Embryonic facial prominence (tissue), 1 donor: ENCODE measurements around the gene ADH1B.
"Not testable (repeated sequence)": the region's sequence is repeated elsewhere in the genome, so short reads cannot be mapped to it uniquely, and the experiment has no call there.

Experiments used
- DNase-seq: peaks from one replicate; pipeline ENCODE4 v3.0.0-alpha.2; 2016; ENCODE audit errors: extremely low spot score

The ADH1B gene

DNA sequence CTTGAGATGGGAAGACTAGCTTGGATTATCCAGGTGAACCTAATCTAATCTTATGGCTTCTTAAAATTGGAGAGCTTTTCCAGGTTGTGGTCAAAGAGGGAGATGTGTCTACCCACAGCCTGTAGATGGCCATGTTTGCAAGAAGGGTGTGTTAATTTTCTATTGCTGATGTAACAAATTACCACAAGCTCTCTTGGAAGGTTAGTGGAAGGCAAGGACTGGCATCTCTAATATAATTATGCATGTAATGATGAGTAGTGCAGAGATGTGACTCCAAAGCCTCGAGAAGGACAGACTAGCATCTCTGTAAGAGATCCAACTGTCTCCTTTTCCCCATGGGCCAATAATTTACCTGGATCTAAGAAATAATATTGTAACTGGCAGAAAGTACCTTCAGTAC is 3.2 kb upstream of the ADH1B start:
- DNase-seq, result no peak

- no peak for DNase-seq
Observed at GRCh38 chr4:99323756-99324155, 2.6 kb upstream of the ADH1B start.

DNA sequence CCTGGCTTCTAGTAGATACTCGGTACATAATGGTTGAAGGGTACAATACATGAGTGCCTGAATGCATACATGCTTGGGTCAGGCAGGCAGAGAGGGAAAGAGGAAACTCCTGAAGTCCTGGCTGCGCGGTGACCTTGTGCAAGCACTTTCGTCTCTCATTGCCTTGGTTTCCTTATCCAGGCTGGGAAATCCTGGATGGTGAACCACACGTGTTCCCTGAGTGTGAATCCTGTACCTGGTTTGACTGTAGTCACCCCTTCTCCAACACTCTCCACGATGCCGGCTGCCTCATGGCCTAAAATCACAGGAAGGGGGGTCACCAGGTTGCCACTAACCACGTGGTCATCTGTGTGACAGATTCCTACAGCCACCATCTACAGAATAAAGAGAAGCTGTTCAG is 3.4 kb downstream of the ADH1B start:
- DNase-seq, result not testable (repeated sequence)

- no peak for DNase-seq
Observed at GRCh38 chr4:99317354-99317753, 3.8 kb downstream of the ADH1B start.

DNA sequence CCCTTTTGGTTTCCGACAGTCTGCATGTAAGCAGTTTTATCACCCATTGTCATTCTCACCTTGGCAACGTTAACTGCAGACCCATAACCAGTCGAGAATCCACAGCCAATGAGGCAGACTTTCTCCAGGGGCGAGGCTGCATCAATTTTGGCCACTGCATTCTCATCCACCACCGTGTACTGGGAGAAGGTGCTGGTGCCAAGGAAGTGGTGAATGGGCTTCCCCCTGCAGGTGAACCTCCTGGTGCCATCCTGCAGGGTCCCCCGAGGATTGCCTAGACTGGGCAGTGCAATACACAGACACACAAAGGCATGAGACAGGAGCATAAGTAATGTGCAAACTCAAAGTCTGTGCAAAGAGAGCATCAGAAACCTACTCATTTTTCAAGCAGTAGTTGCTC is 5.4 kb downstream of the ADH1B start:
- DNase-seq, result no peak

- DNase-seq, result no peak
Observed at GRCh38 chr4:99314211-99314610, 7.0 kb downstream of the ADH1B start.

DNA sequence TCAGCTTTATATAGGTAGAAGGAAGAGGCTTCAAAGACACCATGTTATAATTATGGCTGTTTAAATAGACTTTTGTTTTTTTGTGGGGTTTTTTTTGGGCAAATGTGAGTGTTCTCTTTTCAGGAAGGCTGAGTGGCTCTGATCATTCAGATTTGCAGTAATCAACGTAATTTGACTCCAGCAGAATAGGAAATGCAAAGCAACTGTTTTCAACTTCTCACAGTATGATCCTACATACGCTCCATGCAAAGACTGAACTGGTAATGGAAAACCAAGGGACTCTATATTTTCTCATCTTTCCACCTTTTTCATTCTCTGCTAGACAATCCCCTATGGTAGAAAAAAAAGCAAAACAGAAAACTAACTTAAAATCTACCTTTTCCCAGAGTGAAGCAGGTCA is 10.8 kb downstream of the ADH1B start:
- no peak for DNase-seq

- no peak for DNase-seq
Observed at GRCh38 chr4:99305638-99306400, 15.4 kb downstream of the ADH1B start.

DNA sequence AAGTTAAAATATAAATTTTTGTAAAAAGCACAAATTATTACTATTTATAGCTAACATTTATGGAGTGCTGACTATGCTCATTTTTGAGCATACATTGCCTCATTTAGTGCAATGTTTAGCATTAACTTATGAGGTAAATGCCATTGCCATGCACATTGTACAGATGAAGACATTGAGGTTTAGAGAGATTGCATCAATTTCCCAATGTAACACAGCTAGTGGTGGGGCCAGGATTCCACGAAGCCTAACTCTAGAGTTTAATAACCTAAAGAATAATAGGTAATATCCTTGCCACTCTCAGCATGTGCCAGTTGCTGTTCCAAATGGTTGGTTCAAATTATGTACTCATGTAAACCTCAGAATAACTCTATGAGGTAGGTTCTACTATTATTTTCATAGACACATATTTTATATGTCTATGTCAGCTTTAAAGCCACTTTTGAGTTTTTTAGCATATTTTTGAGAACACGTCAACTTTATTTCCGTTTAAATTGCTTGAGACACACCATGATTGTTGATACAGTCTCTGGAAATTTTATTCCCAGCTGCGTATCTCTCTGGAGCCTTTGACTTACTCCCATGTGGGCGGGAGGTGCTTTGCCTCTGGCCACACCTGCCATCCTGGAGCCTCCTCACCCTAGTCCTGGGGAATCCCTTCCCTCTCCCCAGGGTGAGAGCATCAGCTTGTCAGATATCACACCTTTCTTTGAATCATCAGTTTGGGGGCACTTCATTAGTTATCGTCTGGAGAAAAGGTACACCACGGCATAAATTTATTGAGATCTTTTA is 19.6 kb downstream of the ADH1B start:
- DNase-seq, result no peak

GRCh38 chr4:99300934-99301333 is 20.3 kb downstream of the ADH1B start:
- peak; percentile 59 for DNase-seq

DNA sequence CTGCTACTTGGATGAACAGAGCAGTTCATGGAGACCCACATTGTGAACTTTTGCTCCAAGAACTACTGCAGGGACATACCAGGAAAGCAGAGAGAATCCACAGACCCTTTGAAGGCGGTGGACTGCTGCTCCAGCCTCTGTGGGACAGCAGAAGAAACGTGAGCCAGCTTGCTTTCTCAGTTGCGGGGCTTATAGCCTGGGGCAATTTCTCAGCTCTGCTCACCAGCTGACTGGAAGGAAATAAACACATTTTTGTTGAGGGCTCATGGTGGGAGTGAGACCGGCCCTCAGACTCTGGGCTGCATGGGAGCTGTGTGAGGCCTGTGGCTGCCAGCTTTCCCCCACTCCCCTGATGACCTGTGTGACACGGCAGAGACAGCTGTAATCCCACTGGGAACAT is 27.8 kb downstream of the ADH1B start:
- no peak for DNase-seq

DNA sequence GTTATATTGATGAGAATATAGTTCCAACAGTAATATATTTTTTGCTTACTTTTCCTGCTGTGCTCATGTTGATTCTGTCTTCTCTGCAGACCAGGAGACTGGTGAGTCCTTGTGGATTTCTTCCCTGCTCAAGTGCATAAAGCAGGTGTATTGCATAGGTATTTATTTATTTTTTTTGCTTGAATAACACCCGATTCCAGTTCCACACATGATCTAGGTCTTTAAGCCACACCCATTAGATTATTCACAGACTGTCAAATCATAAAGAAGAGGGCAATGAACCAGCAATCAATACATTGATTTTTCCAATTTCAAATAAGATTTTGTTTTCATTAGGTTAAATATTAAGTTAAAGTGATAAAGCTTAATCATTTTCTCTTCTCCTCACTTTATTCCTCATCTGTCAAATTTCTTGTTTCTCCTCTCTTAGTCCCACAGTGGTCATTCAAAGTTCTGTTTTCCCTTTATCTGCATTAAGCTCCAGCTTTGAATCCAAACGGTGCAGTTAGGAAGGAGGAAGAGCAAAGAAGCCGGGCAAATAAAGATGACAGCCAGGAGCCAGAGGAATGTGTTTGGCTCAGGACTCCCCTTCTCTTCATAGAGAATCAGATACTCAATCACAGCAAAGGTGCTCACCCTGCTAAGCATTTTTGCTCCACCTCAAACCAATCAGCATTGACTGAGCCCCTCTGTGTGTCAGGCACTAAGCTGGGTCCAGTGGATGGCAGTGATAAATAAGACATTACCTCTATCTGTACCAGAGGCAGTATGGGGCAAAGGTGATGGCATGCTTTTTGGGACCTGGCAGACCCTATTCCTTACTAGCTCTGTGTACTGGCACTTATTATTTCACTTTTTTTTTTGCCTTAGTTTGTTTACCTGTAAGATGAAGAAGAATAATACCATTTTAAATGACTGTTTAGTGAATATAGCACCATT is 30.1 kb downstream of the ADH1B start, which contains the start of gene ADH1A:
ADH1A (minus strand) TSS at position 138 of the 939 bp plus-strand sequence; CDS start at position 67, 71 bp downstream.
- no peak for DNase-seq

DNA sequence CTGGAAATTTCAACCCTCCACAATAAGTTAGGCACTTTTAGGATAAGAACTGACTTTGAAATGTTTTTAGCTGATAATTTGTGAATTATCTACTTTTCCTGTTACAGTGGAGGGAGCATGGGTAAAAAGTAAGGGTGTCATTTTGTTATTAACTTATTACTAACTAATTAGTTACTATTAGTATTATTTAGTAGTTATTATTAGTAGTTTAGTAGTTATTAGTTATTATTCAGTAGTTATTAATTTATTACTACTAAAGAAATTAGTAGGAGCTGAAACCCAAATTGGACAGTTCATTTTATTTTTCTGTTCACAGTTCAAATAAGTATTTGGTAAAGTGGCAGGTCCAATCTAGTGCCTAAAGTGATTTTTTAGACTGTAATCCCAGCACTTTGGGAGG is 35.8 kb downstream of the ADH1B start:
- no peak for DNase-seq

GRCh38 chr4:99282731-99283130 is 38.5 kb downstream of the ADH1B start:
- no peak for DNase-seq

GRCh38 chr4:99281261-99281660 is 39.9 kb downstream of the ADH1B start:
- DNase-seq, result no peak

GRCh38 chr4:99276417-99276816 is 44.8 kb downstream of the ADH1B start:
- no peak for DNase-seq

DNA sequence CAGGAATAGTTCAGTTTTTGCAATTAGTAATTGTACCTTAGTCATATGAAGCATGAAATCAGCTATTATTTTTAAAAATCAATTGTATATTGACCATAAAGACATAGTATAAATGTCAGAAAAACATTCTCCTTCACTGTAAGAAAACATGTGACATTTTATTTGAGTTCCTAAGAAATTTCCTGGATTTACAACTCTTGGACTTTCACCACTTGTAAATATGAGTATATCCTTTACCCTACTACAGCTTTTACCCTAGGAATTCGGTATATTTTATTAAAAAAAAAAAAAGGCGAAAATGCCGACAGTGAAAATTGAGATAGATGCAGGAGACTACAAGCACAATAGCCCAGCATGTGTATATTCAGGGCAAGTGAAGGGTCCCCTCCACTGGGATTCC is 45.3 kb downstream of the ADH1B start:
- DNase-seq, result no peak

GRCh38 chr4:99275050-99275449 is 46.2 kb downstream of the ADH1B start:
- no peak for DNase-seq

GRCh38 chr4:99273704-99274103 is 47.5 kb downstream of the ADH1B start:
- no peak for DNase-seq

GRCh38 chr4:99264927-99265326 is 56.3 kb downstream of the ADH1B start:
- no peak for DNase-seq
